Breast epithelium (tissue), 3 donors: ENCODE results near the gene ACOX3.

Experiments used
- CTCF ChIP-seq, 3 donors: fragments of 450-650 bp; IDR thresholded peaks; one replicate each; pipeline ENCODE4 v1.5.1; 2016 to 2017; ENCODE audit warnings: antibody characterized with exemption in 3 of 3, mild to moderate bottlenecking in 3 of 3, moderate library complexity in 3 of 3
- POLR2A ChIP-seq: fragments of 450-650 bp; IDR thresholded peaks from one replicate; pipeline ENCODE4 v1.6.1; 2016; ENCODE audit warnings: antibody characterized with exemption, mild to moderate bottlenecking, moderate library complexity

DNA sequence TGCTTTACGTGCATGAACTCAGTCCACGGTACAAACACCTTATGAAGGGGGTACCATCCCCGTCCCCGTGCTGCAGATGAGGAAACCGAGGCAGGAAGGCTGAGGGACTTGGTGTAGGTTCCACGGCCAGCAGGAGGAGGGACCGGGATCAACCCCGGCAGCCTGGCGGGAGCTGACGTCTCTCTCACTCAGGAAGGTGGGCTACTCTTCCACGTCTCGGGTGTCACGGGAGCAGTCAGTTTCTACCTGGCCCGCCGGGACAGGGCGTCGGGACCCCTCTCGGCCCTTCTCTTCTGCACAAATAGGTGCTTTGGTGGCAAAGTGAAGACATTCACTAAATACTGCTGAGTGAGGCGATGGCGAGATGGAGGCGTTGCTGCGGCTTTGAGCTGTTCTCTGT, 53.3 kb downstream of the ACOX3 start:
- no peak for TF ChIP-seq CTCF (IDR thresholded peaks at IDR 0.05)
- no peak for TF ChIP-seq POLR2A
